Measurements from ENCODE around the gene CYP46A1.

The CYP46A1 gene

GRCh38 chr14:99706107-99706900 is 22.2 kb downstream of the CYP46A1 start:
- no peak overlapping the region for H3K4me3 ChIP-seq (ENCODE audit: low read depth in 1 of 2, low read length in 1 of 2)
- H3K27me3 ChIP-seq = peaks cover 22% of the 10 kb centered on the region
- no peak for TF ChIP-seq CTCF (IDR thresholded peaks at IDR 0.05)
- H3K9me3 ChIP-seq = peaks cover 7% of the 10 kb centered on the region
- H3K36me3 ChIP-seq = no peaks in the 10 kb centered on the region
- H3K27ac ChIP-seq = no peak overlapping the region
- H3K4me1 ChIP-seq (ENCODE audit: control insufficient read depth in 1 of 2, insufficient read depth in 1 of 2, low read depth in 1 of 2, low read length in 1 of 2) = no peaks in the 10 kb centered on the region

GRCh38 chr14:99707420-99707819 is 23.3 kb downstream of the CYP46A1 start:
- Histone ChIP-seq H3K27me3 (peaks cover 24% of the 10 kb centered on the region), H3K27ac (no peak overlapping the region), H3K9me3 (peaks cover 7% of the 10 kb centered on the region), H3K4me3 (ENCODE audit: low read depth in 1 of 2, low read length in 1 of 2) (no peak overlapping the region), H3K4me1 (ENCODE audit: control insufficient read depth in 1 of 2, insufficient read depth in 1 of 2, low read depth in 1 of 2, low read length in 1 of 2) (no peaks in the 10 kb centered on the region), H3K36me3 (no peaks in the 10 kb centered on the region)
- TF ChIP-seq CTCF (IDR thresholded peaks at IDR 0.05) = no peak

- peaks cover 29% of the 10 kb centered on the region for H3K27me3 ChIP-seq
- TF ChIP-seq CTCF (IDR thresholded peaks at IDR 0.05) = no peak
- no peaks in the 10 kb centered on the region for H3K4me1 ChIP-seq (ENCODE audit: control insufficient read depth in 1 of 2, insufficient read depth in 1 of 2, low read depth in 1 of 2, low read length in 1 of 2)
- H3K36me3 ChIP-seq = no peaks in the 10 kb centered on the region
- no peak overlapping the region for H3K4me3 ChIP-seq (ENCODE audit: low read depth in 1 of 2, low read length in 1 of 2)
- peaks cover 7% of the 10 kb centered on the region for H3K9me3 ChIP-seq
- H3K27ac ChIP-seq = no peak overlapping the region
Observed at GRCh38 chr14:99707921-99708320, 23.8 kb downstream of the CYP46A1 start.

GRCh38 chr14:99708449-99708848 is 24.4 kb downstream of the CYP46A1 start:
- no peak for TF ChIP-seq CTCF (IDR thresholded peaks at IDR 0.05)
- H3K36me3 ChIP-seq = no peaks in the 10 kb centered on the region
- H3K9me3 ChIP-seq = peaks cover 3% of the 10 kb centered on the region
- H3K27me3 ChIP-seq = peaks cover 32% of the 10 kb centered on the region
- no peak overlapping the region for H3K4me3 ChIP-seq (ENCODE audit: low read depth in 1 of 2, low read length in 1 of 2)
- H3K27ac ChIP-seq = no peak overlapping the region
- no peaks in the 10 kb centered on the region for H3K4me1 ChIP-seq (ENCODE audit: control insufficient read depth in 1 of 2, insufficient read depth in 1 of 2, low read depth in 1 of 2, low read length in 1 of 2)

GRCh38 chr14:99713972-99714371 is 29.9 kb downstream of the CYP46A1 start:
- H3K27ac ChIP-seq = no peak overlapping the region
- H3K36me3 ChIP-seq = no peaks in the 10 kb centered on the region
- no peak for TF ChIP-seq CTCF (IDR thresholded peaks at IDR 0.05)
- H3K4me3 ChIP-seq (ENCODE audit: low read depth in 1 of 2, low read length in 1 of 2) = no peak overlapping the region
- H3K9me3 ChIP-seq = no peaks in the 10 kb centered on the region
- H3K27me3 ChIP-seq = peaks cover 66% of the 10 kb centered on the region
- H3K4me1 ChIP-seq (ENCODE audit: control insufficient read depth in 1 of 2, insufficient read depth in 1 of 2, low read depth in 1 of 2, low read length in 1 of 2) = no peaks in the 10 kb centered on the region
